Neural progenitor cell (in vitro differentiated cells): ENCODE data around the gene SCP2.

Experiments
- CTCF ChIP-seq: fragments of 200-600 bp; sonication (generic); IDR thresholded peaks from 2 replicates; pipeline ENCODE4 v1.5.1; 2017; ENCODE audit warnings: antibody characterized with exemption, mild to moderate bottlenecking
- EZH2 ChIP-seq: fragments of 200-600 bp; sonication (generic); IDR thresholded peaks from 2 replicates; pipeline ENCODE4 v1.6.1; 2017; ENCODE audit warnings: antibody characterized with exemption, mild to moderate bottlenecking, moderate library complexity
- EZH2phosphoT487 ChIP-seq: fragments of 200-600 bp; sonication (generic); IDR thresholded peaks from 2 replicates; pipeline ENCODE4 v1.6.1; 2017; ENCODE audit warnings: antibody characterized with exemption

- TF ChIP-seq EZH2, result no peak
- no peak for TF ChIP-seq CTCF
- no peak for TF ChIP-seq EZH2phosphoT487
Measured at GRCh38 chr1:53076165-53076564, 149.1 kb downstream of the SCP2 start.
